HepG2 (cell line): Measurements from ENCODE around the gene SHISAL1. TPM values are rescaled to one million over a fixed set of nuclear protein-coding genes. Genes with fewer than 3 reads are reported as not detected.

Source experiments
- ATAC-seq: fragments of 200-7000 bp; cut with Tn5 transposase; 3 replicates; pipeline ENCODE4 v1.9.1; 2020; ENCODE audit warnings: mild to moderate bottlenecking, moderate library complexity
- BruUV-seq: library from RNA; stranded (reverse); fragments of 400-500 nt; replicated peaks from 2 replicates; lab custom pipeline; 2021; lab: Mats Ljungman, UMichigan
- CTCF ChIA-PET: fragments of 300-600 bp; formaldehyde crosslinking; extraction: SDS; loops from one replicate; lab custom pipeline; 2021; ENCODE audit warnings: low total read pairs, inconsistent platforms, low intra/inter-chr PET ratio; lab: Yijun Ruan, JAX
- POLR2A ChIA-PET: fragments of 350-600 bp; sonication (Branson Sonifier 250); formaldehyde crosslinking; loops from one replicate; lab custom pipeline; 2020; ENCODE audit warnings: antibody characterized with exemption, inconsistent platforms; lab: Yijun Ruan, JAX
- DNase-seq: peaks from one replicate; pipeline ENCODE4 v3.0.0-alpha.2; 2015; ENCODE audit warnings: low spot score
- FAIRE-seq: peaks from 3 replicates; lab custom pipeline; 2011; peaks lifted over from hg19 to GRCh38; lab: Jason Lieb, UNC
- H2AFZ ChIP-seq: one replicate; pipeline ENCODE4 v1.6.1; 2011; ENCODE audit warnings: low read length, inconsistent platforms
- H3K27ac ChIP-seq: fragments of 300-600 bp; 3 replicates; pipeline ENCODE4 v1.8.0; 2011; ENCODE audit warnings: mixed run types, mild to moderate bottlenecking, mixed read lengths, low read length, inconsistent platforms; ENCODE audit not compliant: insufficient read depth; ENCODE audit errors: extremely low read length
- H3K27me3 ChIP-seq, 2 experiments: fragments of 200-600 bp in 1 of 2; 2 replicates in 1 of 2; 3 replicates in 1 of 2; pipeline versions ENCODE4 v1.6.0 to v1.8.0; 2011; ENCODE audit warnings: low read length in 2 of 2, mild to moderate bottlenecking in 2 of 2, moderate library complexity in 2 of 2, inconsistent platforms in 1 of 2; ENCODE audit not compliant: insufficient read depth in 2 of 2, control insufficient read depth in 1 of 2
- H3K36me3 ChIP-seq, 2 experiments: fragments of 200-600 bp in 1 of 2; replicated peaks in 1 of 2; 2 replicates in 1 of 2; 3 replicates in 1 of 2; pipeline versions ENCODE4 v1.5.1 to v1.8.0; 2011; ENCODE audit warnings: low read length in 2 of 2, inconsistent platforms in 1 of 2; ENCODE audit not compliant: insufficient read depth in 2 of 2, control insufficient read depth in 1 of 2
- H3K4me1 ChIP-seq: 2 replicates; pipeline ENCODE4 v1.5.1; 2012; ENCODE audit warnings: low read length, inconsistent platforms; ENCODE audit not compliant: insufficient read depth
- H3K4me2 ChIP-seq: 2 replicates; pipeline ENCODE4 v1.6.0; 2011; ENCODE audit warnings: low read depth, low read length, inconsistent platforms
- H3K4me3 ChIP-seq, 3 experiments: fragments of 200-600 bp in 1 of 3; sonication (generic), shearing (Covaris generic) in 1 of 3; replicated peaks in 1 of 3; 2 replicates each; pipeline ENCODE4 v1.5.1; 2011 to 2016; ENCODE audit warnings: low read length in 3 of 3, inconsistent platforms in 2 of 3, low read depth in 2 of 3, mild to moderate bottlenecking in 2 of 3, control low read depth in 1 of 3, mixed read lengths in 1 of 3; ENCODE audit not compliant: insufficient read depth in 1 of 3
- H3K79me2 ChIP-seq: one replicate; pipeline ENCODE4 v1.6.1; 2011; ENCODE audit warnings: low read length, inconsistent platforms; ENCODE audit not compliant: insufficient read depth
- H3K9ac ChIP-seq: 2 replicates; pipeline ENCODE4 v1.6.0; 2011; ENCODE audit warnings: mild to moderate bottlenecking, low read depth, low read length, inconsistent platforms; ENCODE audit not compliant: insufficient read depth
- H3K9me3 ChIP-seq: 2 replicates; pipeline ENCODE4 v1.5.1; 2012; ENCODE audit warnings: mild to moderate bottlenecking, low read length
- H4K20me1 ChIP-seq: 2 replicates; pipeline ENCODE4 v1.6.0; 2011; ENCODE audit warnings: inconsistent platforms, mild to moderate bottlenecking, low read length, moderate library complexity; ENCODE audit not compliant: insufficient read depth
- ATM ChIP-seq: fragments of 450-650 bp; IDR thresholded peaks from 2 replicates; pipeline ENCODE4 v1.7.1; 2017; ENCODE audit warnings: mild to moderate bottlenecking, borderline replicate concordance
- CC2D1A ChIP-seq: sonication (generic); formaldehyde crosslinking; IDR thresholded peaks from 2 replicates; pipeline ENCODE4 v1.8.1; 2023; ENCODE audit warnings: mild to moderate bottlenecking, missing genetic modification reagents
- DR1 ChIP-seq: sonication (generic); formaldehyde crosslinking; IDR thresholded peaks from 2 replicates; pipeline ENCODE4 v1.8.0; 2021; ENCODE audit warnings: mild to moderate bottlenecking, missing genetic modification reagents, inconsistent platforms
- ETS1 ChIP-seq: sonication (generic); formaldehyde crosslinking; IDR thresholded peaks from 2 replicates; pipeline ENCODE4 v1.4.0; 2020; ENCODE audit warnings: missing genetic modification reagents
- FOXA3 ChIP-seq: IDR thresholded peaks from 2 replicates; pipeline ENCODE4 v1.6.1; 2016; ENCODE audit warnings: missing genetic modification reagents, missing compliant biosample characterization
- HMG20B ChIP-seq: conservative IDR thresholded peaks from 2 replicates; pipeline ENCODE4 v1.6.1; 2016; ENCODE audit warnings: missing genetic modification reagents, missing compliant biosample characterization
- HOXA3 ChIP-seq: sonication (generic); formaldehyde crosslinking; IDR thresholded peaks from 2 replicates; pipeline ENCODE4 v1.5.0; 2020; ENCODE audit warnings: missing genetic modification reagents
- SNAPC2 ChIP-seq: sonication (generic); formaldehyde crosslinking; IDR thresholded peaks from 2 replicates; pipeline ENCODE4 v1.8.1; 2022; ENCODE audit warnings: mild to moderate bottlenecking, missing genetic modification reagents
- TFDP1 ChIP-seq: IDR thresholded peaks from 2 replicates; pipeline ENCODE4 v1.6.1; 2016; ENCODE audit warnings: missing compliant biosample characterization, missing genetic modification reagents, borderline replicate concordance
- ZNF136 ChIP-seq: sonication (generic); formaldehyde crosslinking; IDR thresholded peaks from 2 replicates; pipeline ENCODE4 v1.8.1; 2022; ENCODE audit warnings: low read depth, mild to moderate bottlenecking, moderate library complexity, missing genetic modification reagents
- ZNF20 ChIP-seq: sonication (generic); formaldehyde crosslinking; IDR thresholded peaks from 2 replicates; pipeline ENCODE4 v1.4.0; 2020; ENCODE audit warnings: mild to moderate bottlenecking, moderate library complexity, missing genetic modification reagents
- ZNF329 ChIP-seq: sonication (generic); formaldehyde crosslinking; IDR thresholded peaks from 2 replicates; pipeline ENCODE4 v1.9.0; 2021; ENCODE audit warnings: low read depth, mild to moderate bottlenecking, missing genetic modification reagents
- ZNF496 ChIP-seq: sonication (generic); formaldehyde crosslinking; IDR thresholded peaks from 2 replicates; pipeline ENCODE4 v1.8.1; 2023; ENCODE audit warnings: mild to moderate bottlenecking, moderate library complexity, missing genetic modification reagents; ENCODE audit not compliant: insufficient replicate concordance
- ZNF512B ChIP-seq: sonication (generic); formaldehyde crosslinking; IDR thresholded peaks from 2 replicates; pipeline ENCODE4 v1.5.1; 2020; ENCODE audit warnings: missing genetic modification reagents, mild to moderate bottlenecking, borderline replicate concordance
- ZNF556 ChIP-seq: sonication (generic); formaldehyde crosslinking; IDR thresholded peaks from 2 replicates; pipeline ENCODE4 v1.4.0; 2020; ENCODE audit warnings: mild to moderate bottlenecking, missing genetic modification reagents, borderline replicate concordance
- ZNF598 ChIP-seq: sonication (generic); formaldehyde crosslinking; IDR thresholded peaks from 2 replicates; pipeline ENCODE4 v1.5.1; 2020; ENCODE audit warnings: mild to moderate bottlenecking, missing genetic modification reagents, borderline replicate concordance
- ZNF891 ChIP-seq: sonication (generic); formaldehyde crosslinking; IDR thresholded peaks from 2 replicates; pipeline ENCODE4 v1.5.0; 2020; ENCODE audit warnings: mild to moderate bottlenecking, missing genetic modification reagents
- WGBS: methylation state at CpG from one replicate; pipeline ENCODE4 v1.1.6; 2017; ENCODE audit warnings: low lambda C conversion rate; 5-methylcytosine and 5-hydroxymethylcytosine counted together
- in situ Hi-C: cut with HindIII; loops from 2 replicates; pipeline ENCODE4 v1.10.0; 2017; ENCODE audit warnings: low pct_unique_long_range_greater_than_20kb; ENCODE audit not compliant: extremely low pct_ligation_motif_present
- intact Hi-C: fragments of 100-400 bp; cut with micrococcal nuclease; formaldehyde crosslinking; loops from one replicate; pipeline ENCODE4 v1.10.0; 2022; ENCODE audit not compliant: unreplicated experiment
- polyA plus RNA-seq, 8 experiments: library from polyadenylated mRNA; depleted of rRNA in 3 of 8; stranded (reverse) in 7 of 8; unstranded in 1 of 8; fragments of >200 nt; fragmentation: Illumina TruSeq in 4 of 8; extraction: Trizol in 4 of 8; gene quantifications; 2 replicates each; pipeline versions ENCODE4 v1.2.1 to v1.2.3, GENCODE V29; 2011 to 2016; ENCODE audit warnings: low read depth in 4 of 8, missing spikeins in 1 of 8, mixed read lengths in 1 of 8; ENCODE audit not compliant: insufficient read depth in 1 of 8
- total RNA-seq, 5 experiments: library from RNA; depleted of rRNA; stranded (reverse); fragments of >200 nt; fragmentation: Illumina TruSeq; extraction: Trizol; gene quantifications; 2 replicates each; pipeline ENCODE4 v1.2.3, GENCODE V29; 2016; ENCODE audit warnings: low read depth in 1 of 5
- TF ChIP-seq, protein P1 (sequence below): fragments of 450-650 bp; IDR thresholded peaks from 2 replicates; pipeline ENCODE4 v1.6.1; 2016

Gene SHISAL1
- total and polyA plus RNA-seq, 2 of the 13 experiments (the other 11 are each of a cell fraction or from before 2014, with no cell fraction given) = not detected

GRCh38 chr22:44259366-44260215 lies 53.2 kb downstream of the SHISAL1 start:
- ATAC-seq = no peak
- Histone ChIP-seq H3K27me3 (peaks cover 0 to 1% of the 10 kb centered on the region in 2 experiments; a peak in 2 of 5 replicates), H3K27ac (no peak overlapping the region), H4K20me1 (no peaks in the 10 kb centered on the region), H3K4me1 (no peaks in the 10 kb centered on the region), H3K4me2 (no peak overlapping the region), H3K79me2 (no peaks in the 10 kb centered on the region), H2AFZ (no peak overlapping the region), H3K4me3 (no peak overlapping the region), H3K9ac (no peak overlapping the region), H3K9me3 (no peaks in the 10 kb centered on the region), H3K36me3 (no peaks in the 10 kb centered on the region)
- no peak for DNase-seq
- no TSS peak for BruUV-seq
- intact Hi-C loops = no loop called here
- no peak for FAIRE-seq
- ChIA-PET POLR2A (no interaction called here), CTCF (no interaction called here)
- 50% methylated on average over 19 of the region's 19 CpGs for whole genome bisulfite sequencing
- in situ Hi-C loops = no loop called here
- TF ChIP-seq HOXA3 (CRISPR knock-in tag) (no peak), CC2D1A (no peak), ZNF556 (CRISPR knock-in tag) (no peak), HMG20B (no peak), ZNF136 (CRISPR knock-in tag) (no peak), ZNF891 (no peak), ZNF329 (CRISPR knock-in tag) (no peak), ATM (no peak), ZNF496 (no peak), ZNF598 (no peak), SNAPC2 (CRISPR knock-in tag) (no peak), TFDP1 (CRISPR knock-in tag) (no peak), ZNF20 (CRISPR knock-in tag) (no peak), FOXA3 (no peak), ZNF512B (CRISPR knock-in tag) (no peak), DR1 (CRISPR knock-in tag) (no peak), ETS1 (CRISPR knock-in tag) (no peak)
- TF ChIP-seq, protein P1, sequence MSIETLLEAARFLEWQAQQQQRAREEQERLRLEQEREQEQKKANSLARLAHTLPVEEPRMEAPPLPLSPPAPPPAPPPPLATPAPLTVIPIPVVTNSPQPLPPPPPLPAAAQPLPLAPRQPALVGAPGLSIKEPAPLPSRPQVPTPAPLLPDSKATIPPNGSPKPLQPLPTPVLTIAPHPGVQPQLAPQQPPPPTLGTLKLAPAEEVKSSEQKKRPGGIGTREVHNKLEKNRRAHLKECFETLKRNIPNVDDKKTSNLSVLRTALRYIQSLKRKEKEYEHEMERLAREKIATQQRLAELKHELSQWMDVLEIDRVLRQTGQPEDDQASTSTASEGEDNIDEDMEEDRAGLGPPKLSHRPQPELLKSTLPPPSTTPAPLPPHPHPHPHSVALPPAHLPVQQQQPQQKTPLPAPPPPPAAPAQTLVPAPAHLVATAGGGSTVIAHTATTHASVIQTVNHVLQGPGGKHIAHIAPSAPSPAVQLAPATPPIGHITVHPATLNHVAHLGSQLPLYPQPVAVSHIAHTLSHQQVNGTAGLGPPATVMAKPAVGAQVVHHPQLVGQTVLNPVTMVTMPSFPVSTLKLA = no peak
